Endothelial cell of umbilical vein (primary cell): Measurements from ENCODE around the gene MT3. TPM values are rescaled to one million over a fixed set of nuclear protein-coding genes. Genes with fewer than 3 reads are reported as not detected.

Source experiments
- BruUV-seq: library from RNA; stranded (reverse); fragments of 400-500 nt; replicated peaks from 2 replicates; lab custom pipeline; 2021; lab: Mats Ljungman, UMichigan
- CTCF ChIA-PET: fragments of 300-600, 350-600 bp; sonication (Branson Sonifier 250); formaldehyde crosslinking; loops from one replicate; lab custom pipeline; 2021; ENCODE audit warnings: antibody characterized with exemption, inconsistent platforms; lab: Charles Lee
- POLR2A ChIA-PET: fragments of 300-600, 350-600 bp; sonication (Branson Sonifier 250); formaldehyde crosslinking; loops from one replicate; lab custom pipeline; 2021; ENCODE audit warnings: antibody characterized with exemption, inconsistent platforms; lab: Charles Lee
- DNase-seq: peaks from one replicate; pipeline ENCODE4 v3.0.0-alpha.2; 2011; ENCODE audit warnings: low read depth, low spot score
- FAIRE-seq: peaks from 2 replicates; lab custom pipeline; 2011; peaks lifted over from hg19 to GRCh38; lab: Jason Lieb, UNC
- H2AFZ ChIP-seq: 2 replicates; pipeline ENCODE4 v1.6.0; 2012; ENCODE audit warnings: low read depth, low read length, control low read depth, inconsistent platforms
- H3K27ac ChIP-seq: 2 replicates; pipeline ENCODE4 v1.5.1; 2011; ENCODE audit warnings: low read depth, mild to moderate bottlenecking, control low read depth, low read length, moderate library complexity; ENCODE audit not compliant: insufficient read depth
- H3K27me3 ChIP-seq, 2 experiments: 2 replicates each; pipeline versions ENCODE4 v1.6.0 to v1.6.1; 2011; ENCODE audit warnings: low read length in 2 of 2, mixed read lengths in 1 of 2; ENCODE audit not compliant: control insufficient read depth in 2 of 2, insufficient read depth in 2 of 2
- H3K36me3 ChIP-seq, 2 experiments: 2 replicates in 1 of 2; 3 replicates in 1 of 2; pipeline ENCODE4 v1.5.1; 2011; ENCODE audit warnings: low read length in 2 of 2, mild to moderate bottlenecking in 1 of 2, moderate library complexity in 1 of 2; ENCODE audit not compliant: control insufficient read depth in 2 of 2, insufficient read depth in 2 of 2; ENCODE audit errors: extremely low read depth in 1 of 2
- H3K4me1 ChIP-seq: 3 replicates; pipeline ENCODE4 v1.5.1; 2011; ENCODE audit warnings: mild to moderate bottlenecking, low read length; ENCODE audit not compliant: control insufficient read depth, insufficient read depth; ENCODE audit errors: extremely low read depth
- H3K4me2 ChIP-seq: 2 replicates; pipeline ENCODE4 v1.6.1; 2011; ENCODE audit warnings: low read length, control low read depth, mixed read lengths; ENCODE audit not compliant: insufficient read depth
- H3K4me3 ChIP-seq, 3 experiments: fragments of 200-600 bp in 1 of 3; sonication (generic), shearing (Covaris generic) in 1 of 3; replicated peaks in 1 of 3; 2 replicates each; pipeline ENCODE4 v1.5.1; 2011 to 2016; ENCODE audit warnings: control low read depth in 3 of 3, low read length in 3 of 3, mild to moderate bottlenecking in 2 of 3, inconsistent platforms in 1 of 3, low read depth in 1 of 3, moderate library complexity in 1 of 3; ENCODE audit not compliant: insufficient read depth in 1 of 3
- H3K79me2 ChIP-seq: 2 replicates; pipeline ENCODE4 v1.6.0; 2012; ENCODE audit warnings: low read length, inconsistent platforms; ENCODE audit not compliant: control insufficient read depth, insufficient read depth
- H3K9ac ChIP-seq: replicated peaks from 2 replicates; pipeline ENCODE3; 2011; ENCODE audit warnings: low read length, control low read depth; ENCODE audit not compliant: insufficient read depth; ENCODE audit errors: extremely low read depth
- H3K9me1 ChIP-seq: replicated peaks from 3 replicates; pipeline ENCODE4 v1.6.0; 2011; ENCODE audit warnings: mild to moderate bottlenecking, low read length; ENCODE audit not compliant: control insufficient read depth, insufficient read depth; ENCODE audit errors: extremely low read depth
- H3K9me3 ChIP-seq: replicated peaks from 2 replicates; pipeline ENCODE4 v1.5.1; 2012; ENCODE audit warnings: low read length, inconsistent platforms; ENCODE audit not compliant: control insufficient read depth, insufficient read depth
- H4K20me1 ChIP-seq: replicated peaks from 2 replicates; pipeline ENCODE3; 2011; ENCODE audit warnings: mild to moderate bottlenecking, low read length; ENCODE audit not compliant: control insufficient read depth, insufficient read depth; ENCODE audit errors: extremely low read depth
- EZH2 ChIP-seq: IDR thresholded peaks from 2 replicates; pipeline ENCODE4 v1.6.1; 2012; ENCODE audit warnings: borderline replicate concordance, low read depth, mild to moderate bottlenecking, moderate library complexity, low read length, inconsistent platforms; ENCODE audit not compliant: severe bottlenecking
- FOS ChIP-seq: IDR thresholded peaks from 2 replicates; pipeline ENCODE4 v1.6.1; 2011; ENCODE audit warnings: mild to moderate bottlenecking, low read length, moderate library complexity, borderline replicate concordance; ENCODE audit not compliant: insufficient read depth
- GATA2 ChIP-seq: IDR thresholded peaks from 2 replicates; pipeline ENCODE4 v1.7.0; 2011; ENCODE audit warnings: low read depth, mild to moderate bottlenecking, moderate library complexity, mixed read lengths, low read length; ENCODE audit not compliant: insufficient read length, insufficient read depth
- JUN ChIP-seq: IDR thresholded peaks from 2 replicates; pipeline ENCODE4 v1.6.1; 2011; ENCODE audit warnings: borderline replicate concordance, low read depth; ENCODE audit not compliant: insufficient read length, insufficient read depth
- MYC ChIP-seq: IDR thresholded peaks from one replicate; pipeline ENCODE4 v1.6.1; 2011; ENCODE audit warnings: mild to moderate bottlenecking, low read depth, low read length
- POLR2A ChIP-seq: IDR thresholded peaks from 2 replicates; pipeline ENCODE4 v1.6.1; 2012; ENCODE audit warnings: low read depth, mild to moderate bottlenecking, control low read depth, low read length
- POLR2AphosphoS5 ChIP-seq: IDR thresholded peaks from 2 replicates; pipeline ENCODE4 v1.6.1; 2012; ENCODE audit warnings: low read depth, mild to moderate bottlenecking, control low read depth, low read length, moderate library complexity; ENCODE audit not compliant: insufficient read depth
- dilution Hi-C: fragments of 300-500 bp; cut with MboI; formaldehyde crosslinking; loops from one replicate; pipeline ENCODE4 v1.15.0; 2019; ENCODE audit warnings: low sequenced_read_pairs; ENCODE audit not compliant: extremely low pct_ligation_motif_present
- intact Hi-C: fragments of 100-400 bp; cut with micrococcal nuclease; formaldehyde crosslinking; loops from one replicate; pipeline ENCODE4 v1.10.0; 2022
- polyA plus RNA-seq, 4 experiments: library from polyadenylated mRNA; depleted of rRNA in 3 of 4; stranded (reverse) in 3 of 4; unstranded in 1 of 4; fragments of >200 nt; gene quantifications; 2 replicates each; pipeline versions ENCODE4 v1.2.1 to v1.2.3, GENCODE V29; 2011 to 2012; ENCODE audit warnings: missing spikeins in 1 of 4
- total RNA-seq: library from RNA; stranded (reverse); gene quantifications from 2 replicates; pipeline ENCODE4 v1.2.3, GENCODE V29; 2021
- TF ChIP-seq, protein P1 (sequence below): IDR thresholded peaks from 2 replicates; pipeline ENCODE4 v1.6.1; 2011; ENCODE audit not compliant: insufficient read depth, insufficient read length
- TF ChIP-seq, protein P2 (sequence below), 2 donors: IDR thresholded peaks; 1 replicate in 1 of 2; 2 replicates in 1 of 2; pipeline ENCODE4 v1.5.1; 2011; ENCODE audit warnings: low read length in 2 of 2, mild to moderate bottlenecking in 2 of 2, moderate library complexity in 2 of 2, control low read depth in 1 of 2, inconsistent platforms in 1 of 2, low read depth in 1 of 2; ENCODE audit not compliant: insufficient read depth in 1 of 2; ENCODE audit errors: extremely low read depth in 1 of 2

MT3 gene
- total and polyA plus RNA-seq, 2 donors (not counting 3 experiments of a cell fraction or from before 2014, with no cell fraction given), result not detected

DNA sequence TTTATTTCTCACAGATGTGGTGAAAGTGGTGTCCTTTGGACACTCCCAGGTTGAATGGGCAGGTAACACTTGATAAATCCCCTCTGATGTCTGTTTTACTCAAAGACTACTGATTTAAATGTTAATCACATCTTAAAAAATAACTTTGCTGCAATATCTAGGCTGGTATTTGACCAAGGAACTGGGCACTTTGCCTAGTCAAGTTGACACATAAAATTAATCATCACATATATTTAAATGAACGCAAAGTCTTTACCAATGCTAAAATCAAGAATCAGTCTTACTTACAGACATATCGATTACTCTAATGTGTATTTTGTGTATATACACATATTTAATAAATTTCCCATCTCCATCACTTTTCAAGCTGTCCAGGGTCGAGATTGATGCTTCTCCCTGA, 26.0 kb downstream of the MT3 start:
- no peak overlapping the region for H2AFZ ChIP-seq
- H3K79me2 ChIP-seq, result peaks cover 18% of the 10 kb centered on the region
- H3K9me3 ChIP-seq, result no peaks in the 10 kb centered on the region
- H3K4me3 ChIP-seq, result no peak overlapping the region
- no peak for FAIRE-seq
- ChIA-PET CTCF (interaction anchor here (0.7 to 2.0 kb wide), 3 partner anchors 11 to 87 kb away, joined by 3 to 6 read pairs (median 4); no protein-coding TSS in a partner anchor), POLR2A (interaction anchor here (1.5 kb wide), 1 partner anchor 10 kb away, joined by 4 read pairs; the partner anchor contains the start of gene MT1E)
- no peaks in the 10 kb centered on the region for H4K20me1 ChIP-seq
- no peaks in the 10 kb centered on the region for H3K36me3 ChIP-seq
- H3K4me1 ChIP-seq, result peaks cover 71% of the 10 kb centered on the region
- no peaks in the 10 kb centered on the region for H3K27me3 ChIP-seq
- TF ChIP-seq POLR2AphosphoS5, result no peak
- no peak for TF ChIP-seq GATA2
- TF ChIP-seq, protein P1, sequence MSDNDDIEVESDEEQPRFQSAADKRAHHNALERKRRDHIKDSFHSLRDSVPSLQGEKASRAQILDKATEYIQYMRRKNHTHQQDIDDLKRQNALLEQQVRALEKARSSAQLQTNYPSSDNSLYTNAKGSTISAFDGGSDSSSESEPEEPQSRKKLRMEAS, result no peak
- TF ChIP-seq MYC, result no peak
- no peak for TF ChIP-seq EZH2
- no peak for TF ChIP-seq POLR2A
- no peak for TF ChIP-seq JUN
- TF ChIP-seq, protein P2, sequence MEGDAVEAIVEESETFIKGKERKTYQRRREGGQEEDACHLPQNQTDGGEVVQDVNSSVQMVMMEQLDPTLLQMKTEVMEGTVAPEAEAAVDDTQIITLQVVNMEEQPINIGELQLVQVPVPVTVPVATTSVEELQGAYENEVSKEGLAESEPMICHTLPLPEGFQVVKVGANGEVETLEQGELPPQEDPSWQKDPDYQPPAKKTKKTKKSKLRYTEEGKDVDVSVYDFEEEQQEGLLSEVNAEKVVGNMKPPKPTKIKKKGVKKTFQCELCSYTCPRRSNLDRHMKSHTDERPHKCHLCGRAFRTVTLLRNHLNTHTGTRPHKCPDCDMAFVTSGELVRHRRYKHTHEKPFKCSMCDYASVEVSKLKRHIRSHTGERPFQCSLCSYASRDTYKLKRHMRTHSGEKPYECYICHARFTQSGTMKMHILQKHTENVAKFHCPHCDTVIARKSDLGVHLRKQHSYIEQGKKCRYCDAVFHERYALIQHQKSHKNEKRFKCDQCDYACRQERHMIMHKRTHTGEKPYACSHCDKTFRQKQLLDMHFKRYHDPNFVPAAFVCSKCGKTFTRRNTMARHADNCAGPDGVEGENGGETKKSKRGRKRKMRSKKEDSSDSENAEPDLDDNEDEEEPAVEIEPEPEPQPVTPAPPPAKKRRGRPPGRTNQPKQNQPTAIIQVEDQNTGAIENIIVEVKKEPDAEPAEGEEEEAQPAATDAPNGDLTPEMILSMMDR (IDR thresholded peaks at IDR 0.05; ENCODE audit: extremely low read depth in 1 of 2, insufficient read depth in 1 of 2, low read depth in 1 of 2, low read length in 2 of 2), result no peak
- TF ChIP-seq FOS, result no peak
- DNase-seq, result no peak
- peak overlapping the region; percentile 21 for H3K4me2 ChIP-seq
- BruUV-seq, result no TSS peak
- no peaks in the 10 kb centered on the region for H3K9me1 ChIP-seq
- dilution Hi-C loops, result no loop called here
- peak overlapping the region; percentile 80 for H3K27ac ChIP-seq
- intact Hi-C loops, result no loop called here
- H3K9ac ChIP-seq, result no peak overlapping the region
